Activated CD8-positive, alpha-beta memory T cell treated with anti-CD3 and anti-CD28 coated beads, Interleukin-2, amount 50 U/mL, for 48 hours (primary cell): ENCODE measurements around the gene SPATA46.
"Not testable (repeated sequence)": the region's sequence is repeated elsewhere in the genome, so short reads cannot be mapped to it uniquely, and the experiment has no call there.

ENCODE experiments used
- DNase-seq: peaks from one replicate; pipeline ENCODE4 v3.0.0-alpha.2; 2020

Gene SPATA46

GRCh38 chr1:162373072-162373427 is 3.6 kb downstream of the SPATA46 start:
- DNase-seq, result no peak

GRCh38 chr1:162372159-162373071 is 4.2 kb downstream of the SPATA46 start:
- DNase-seq, result no peak

- no peak for DNase-seq
Measured at GRCh38 chr1:162371611-162372010, 5.0 kb downstream of the SPATA46 start.

- no peak for DNase-seq
Measured at GRCh38 chr1:162370721-162371120, 5.9 kb downstream of the SPATA46 start.

DNA sequence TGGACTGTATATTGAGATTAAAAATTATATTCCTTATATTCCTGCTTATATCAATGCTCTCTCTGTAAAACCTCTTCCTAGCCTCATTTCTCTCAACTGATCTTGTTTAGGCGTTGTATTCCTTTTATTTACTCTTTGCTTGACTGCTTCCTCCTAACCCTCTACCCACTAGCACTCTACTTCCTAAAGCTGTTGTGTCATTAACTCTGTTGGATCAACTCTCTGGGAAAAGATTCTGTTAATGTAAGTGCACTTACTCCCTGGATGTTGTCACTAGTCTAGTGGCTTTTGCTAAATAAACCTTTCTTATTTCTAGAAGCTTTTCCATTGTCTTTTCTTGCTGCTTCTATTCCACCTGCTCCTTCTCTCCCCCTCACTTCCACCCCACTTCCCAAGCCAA is 6.5 kb downstream of the SPATA46 start:
- DNase-seq, result no peak

GRCh38 chr1:162369571-162369970 is 7.1 kb downstream of the SPATA46 start:
- DNase-seq, result no peak

DNA sequence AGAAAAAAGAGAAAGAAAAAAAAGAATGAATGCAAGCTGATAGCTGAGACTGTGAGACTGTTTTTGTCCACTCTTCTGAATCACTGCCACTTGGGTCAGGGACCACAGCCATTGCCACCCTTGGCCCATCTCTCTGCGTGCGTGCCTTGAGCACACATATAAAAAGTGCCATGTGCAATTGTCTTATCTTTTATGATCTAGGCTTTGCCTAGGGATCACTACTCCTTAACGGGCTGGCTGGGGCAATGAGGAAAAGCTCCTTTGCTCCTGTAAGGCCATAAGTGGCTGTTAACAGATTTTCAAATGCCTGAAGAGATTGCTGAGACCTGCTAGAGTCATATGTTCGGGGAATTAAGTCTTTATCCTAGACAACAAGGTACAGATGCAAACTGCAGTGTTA is 8.2 kb downstream of the SPATA46 start:
- DNase-seq, result no peak

GRCh38 chr1:162367772-162368171 is 8.9 kb downstream of the SPATA46 start:
- no peak for DNase-seq

- no peak for DNase-seq
Measured at GRCh38 chr1:162367073-162367472, 9.6 kb downstream of the SPATA46 start.

DNA sequence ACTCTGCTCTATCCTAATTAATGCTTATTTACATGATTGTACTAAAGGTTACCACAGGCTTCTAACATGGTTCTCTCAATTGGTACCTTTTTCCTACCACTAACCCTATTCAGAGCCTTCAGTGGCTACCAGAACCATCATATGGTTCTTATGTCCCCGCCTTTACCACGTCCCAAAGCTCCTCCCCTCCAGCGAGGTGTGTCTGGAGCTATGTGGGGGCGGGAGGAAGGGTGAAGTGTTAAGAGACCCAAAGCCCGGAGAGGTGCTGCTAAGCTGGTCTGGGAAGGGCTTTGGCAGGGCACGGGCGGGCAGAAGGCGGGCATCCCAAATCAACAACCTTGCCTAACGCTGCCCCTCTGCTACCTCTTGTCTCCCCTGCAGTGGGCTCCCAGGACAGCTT is 10.0 kb downstream of the SPATA46 start:
- no peak for DNase-seq

- DNase-seq, result no peak
Measured at GRCh38 chr1:162366149-162366548, 10.5 kb downstream of the SPATA46 start.

GRCh38 chr1:162365284-162366020 is 11.2 kb downstream of the SPATA46 start:
- no peak for DNase-seq

GRCh38 chr1:162364498-162364897 is 12.2 kb downstream of the SPATA46 start:
- no peak for DNase-seq

DNA sequence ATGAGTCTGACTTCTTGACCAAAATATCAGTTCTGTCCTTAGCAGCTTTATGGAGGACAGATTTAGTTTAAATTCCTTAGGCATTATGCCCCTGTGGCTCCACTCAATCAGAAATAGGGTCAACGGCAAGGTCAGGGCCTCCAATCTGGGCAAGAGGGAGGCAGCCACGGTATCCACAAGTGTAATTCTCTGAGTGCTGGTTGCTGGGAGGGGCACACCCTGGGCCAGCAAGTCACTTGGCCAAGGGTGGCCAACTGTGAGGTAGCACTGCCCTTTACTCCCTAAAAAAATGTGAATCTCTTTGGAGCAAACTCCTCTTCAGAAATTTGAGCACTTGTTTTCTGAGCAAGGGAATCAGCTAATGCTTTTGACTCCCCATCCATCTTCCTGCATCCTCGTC is 12.8 kb downstream of the SPATA46 start:
- DNase-seq, result no peak

- no peak for DNase-seq
Measured at GRCh38 chr1:162361349-162361748, 15.3 kb downstream of the SPATA46 start.

DNA sequence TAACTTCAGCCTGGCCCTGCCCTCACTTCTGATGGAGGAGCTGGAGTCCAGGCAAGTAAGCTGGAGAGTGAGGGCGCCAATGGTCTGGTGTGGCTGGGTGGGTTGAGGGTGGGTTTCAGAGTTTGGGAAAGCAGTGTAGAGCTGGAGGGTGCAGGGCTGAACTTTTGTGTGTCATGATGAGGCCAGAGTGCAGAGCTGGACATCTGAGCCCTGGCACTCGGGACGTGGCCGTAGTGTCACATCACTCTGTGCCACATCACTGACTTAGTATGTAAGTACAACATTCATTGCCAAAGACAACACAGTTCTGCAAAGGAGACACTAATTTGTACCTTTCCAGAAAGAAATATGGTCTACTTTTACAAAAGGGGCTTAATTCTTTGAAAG is 15.8 kb downstream of the SPATA46 start:
- DNase-seq, result no peak

- DNase-seq, result no peak
Measured at GRCh38 chr1:162360237-162360873, 16.3 kb downstream of the SPATA46 start.

- no peak for DNase-seq
Measured at GRCh38 chr1:162359523-162360236, 17.0 kb downstream of the SPATA46 start.

GRCh38 chr1:162358928-162359327 is 17.7 kb downstream of the SPATA46 start:
- no peak for DNase-seq

- DNase-seq, result no peak
Measured at GRCh38 chr1:162357681-162358266, 18.9 kb downstream of the SPATA46 start.

DNA sequence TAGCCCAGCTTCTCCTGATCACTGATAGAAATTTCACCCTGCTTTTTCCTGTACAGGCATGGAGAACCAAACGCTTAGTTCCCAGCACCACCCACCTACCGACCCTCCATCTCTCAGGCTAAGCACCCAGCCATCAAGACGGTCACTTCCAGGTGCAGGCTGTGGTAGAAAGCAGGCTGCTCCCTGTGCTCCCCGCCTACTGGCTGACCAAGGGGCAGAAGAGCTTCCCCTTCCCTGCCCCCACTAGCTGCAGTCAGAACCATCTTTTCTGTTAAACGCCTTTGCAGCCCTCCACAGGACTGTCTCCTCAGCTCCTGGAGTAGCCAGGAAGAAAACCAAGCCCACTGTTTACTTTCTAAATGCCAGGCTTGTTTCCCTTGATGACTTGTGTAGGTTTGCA is 23.0 kb downstream of the SPATA46 start:
- no peak for DNase-seq

DNA sequence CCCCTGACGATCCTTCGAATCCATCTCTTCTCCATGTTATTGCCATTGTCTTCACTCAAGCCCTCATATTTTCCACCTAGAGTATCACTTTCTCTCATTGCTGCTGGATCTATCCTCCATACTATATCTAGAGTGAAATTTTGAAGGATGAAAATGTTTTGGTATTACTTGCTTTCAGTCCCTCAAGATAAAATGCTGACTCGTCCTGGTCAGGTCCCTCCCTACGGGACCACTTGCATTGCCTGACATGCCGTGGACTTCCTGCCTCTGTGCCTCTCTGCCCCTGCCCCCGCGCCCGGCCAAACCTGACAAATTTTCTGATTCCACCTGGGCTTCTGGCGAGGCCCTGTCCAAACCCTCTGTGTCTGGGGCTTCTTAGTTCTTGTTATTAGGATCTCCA is 23.6 kb downstream of the SPATA46 start:
- DNase-seq, result no peak

DNA sequence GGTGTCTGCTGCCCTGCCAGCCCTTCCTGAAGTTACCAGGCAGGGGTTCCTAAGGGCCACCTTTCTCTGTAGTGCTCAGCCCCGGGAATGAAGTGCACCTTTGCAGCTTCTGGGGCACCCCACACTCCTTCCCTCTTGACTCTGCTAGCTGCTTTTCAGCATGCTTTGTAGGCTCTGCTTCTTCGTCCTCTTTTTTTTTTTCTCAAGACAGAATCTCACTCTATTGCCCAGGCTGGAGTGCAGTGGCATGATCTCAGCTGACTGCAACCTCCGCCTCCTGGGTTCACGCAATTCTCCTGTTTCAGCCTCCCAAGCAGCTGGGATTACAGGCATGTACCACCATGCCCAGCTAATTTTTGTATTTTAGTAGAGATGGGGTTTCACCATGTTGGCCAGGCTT is 24.8 kb downstream of the SPATA46 start:
- not testable (repeated sequence) for DNase-seq
